Coronary artery (tissue), 2 donors: Measurements from ENCODE around the gene TAF11.

Experiments used
- DNase-seq: peaks from one replicate; pipeline ENCODE4 v3.0.0-alpha.2; 2017; ENCODE audit warnings: low spot score
- H3K27ac ChIP-seq, 2 donors: fragments of 200-600 bp; sonication (generic); one replicate each; pipeline ENCODE4 v1.5.1; 2016 to 2019
- H3K4me3 ChIP-seq: fragments of 200-600 bp; sonication (generic); 2 replicates; pipeline ENCODE4 v1.5.1; 2016; ENCODE audit warnings: mild to moderate bottlenecking, moderate library complexity
- CTCF ChIP-seq: fragments of 200-600 bp; sonication (generic); IDR thresholded peaks from one replicate; pipeline ENCODE4 v1.5.1; 2019; ENCODE audit warnings: antibody characterized with exemption

The TAF11 gene

GRCh38 chr6:34865107-34865506 is 22.7 kb downstream of the TAF11 start:
- Histone ChIP-seq H3K27ac (no peak overlapping the region), H3K4me3 (no peak overlapping the region)
- TF ChIP-seq CTCF = no peak
- no peak for DNase-seq

- H3K27ac ChIP-seq = no peak overlapping the region
- H3K4me3 ChIP-seq = no peak overlapping the region
- TF ChIP-seq CTCF = no peak
- DNase-seq = no peak
These were observed 23.8 kb downstream of the TAF11 start for GRCh38 chr6:34864007-34864406.

- H3K27ac ChIP-seq = no peak overlapping the region
These were observed 27.1 kb downstream of the TAF11 start for GRCh38 chr6:34860776-34861175.

GRCh38 chr6:34859951-34860350 is 27.9 kb downstream of the TAF11 start:
- no peak for TF ChIP-seq CTCF
- no peak for DNase-seq
- H3K27ac ChIP-seq = no peak overlapping the region
- no peak overlapping the region for H3K4me3 ChIP-seq

More at GRCh38 chr6:34860776-34861175, 27.1 kb downstream of the TAF11 start:
- DNase-seq = no peak
- H3K4me3 ChIP-seq = no peak overlapping the region
- TF ChIP-seq CTCF = no peak

- no peak overlapping the region for H3K27ac ChIP-seq
- DNase-seq = no peak
- no peak for TF ChIP-seq CTCF
- no peak overlapping the region for H3K4me3 ChIP-seq
These were observed 29.2 kb downstream of the TAF11 start for GRCh38 chr6:34858681-34859080.

- H3K4me3 ChIP-seq = no peak overlapping the region
- H3K27ac ChIP-seq = no peak overlapping the region
- TF ChIP-seq CTCF = no peak
- DNase-seq = no peak
These were observed 32.4 kb downstream of the TAF11 start for GRCh38 chr6:34855463-34855862.

- no peak for DNase-seq
- H3K4me3 ChIP-seq = no peak overlapping the region
- TF ChIP-seq CTCF = no peak
- no peak overlapping the region for H3K27ac ChIP-seq
These were observed 35.3 kb downstream of the TAF11 start for GRCh38 chr6:34852406-34853085.
